IPS-18a (cell line): ENCODE measurements around the gene LYPD5.
"Not testable (repeated sequence)": the region's sequence is repeated elsewhere in the genome, so short reads cannot be mapped to it uniquely, and the experiment has no call there.

ENCODE experiments used
- H3K27ac ChIP-seq: one replicate; pipeline ENCODE4 v1.5.1; 2013; ENCODE audit warnings: low read length
- H3K27me3 ChIP-seq: one replicate; pipeline ENCODE4 v1.6.1; 2013; ENCODE audit warnings: mild to moderate bottlenecking, low read length; ENCODE audit not compliant: control insufficient read depth, insufficient read depth
- H3K36me3 ChIP-seq: one replicate; pipeline ENCODE4 v1.6.1; 2013; ENCODE audit warnings: low read depth, low read length; ENCODE audit not compliant: control insufficient read depth
- H3K4me1 ChIP-seq: one replicate; pipeline ENCODE4 v1.6.1; 2013; ENCODE audit warnings: low read depth, low read length; ENCODE audit not compliant: control insufficient read depth
- H3K4me3 ChIP-seq: one replicate; pipeline ENCODE4 v1.5.1; 2013; ENCODE audit warnings: low read length
- H3K9ac ChIP-seq: one replicate; pipeline ENCODE4 v1.6.1; 2013; ENCODE audit warnings: mild to moderate bottlenecking, low read length, moderate library complexity
- H3K9me3 ChIP-seq: one replicate; pipeline ENCODE4 v1.6.1; 2013; ENCODE audit warnings: low read depth, low read length; ENCODE audit not compliant: control insufficient read depth

LYPD5 gene

GRCh38 chr19:43818500-43818899 lies 16.3 kb upstream of the LYPD5 start:
- Histone ChIP-seq H3K36me3 (no peaks in the 10 kb centered on the region), H3K27me3 (no peaks in the 10 kb centered on the region), H3K4me3 (no peak overlapping the region), H3K27ac (no peak overlapping the region), H3K4me1 (no peaks in the 10 kb centered on the region), H3K9me3 (peaks cover 23% of the 10 kb centered on the region), H3K9ac (no peak overlapping the region)

DNA sequence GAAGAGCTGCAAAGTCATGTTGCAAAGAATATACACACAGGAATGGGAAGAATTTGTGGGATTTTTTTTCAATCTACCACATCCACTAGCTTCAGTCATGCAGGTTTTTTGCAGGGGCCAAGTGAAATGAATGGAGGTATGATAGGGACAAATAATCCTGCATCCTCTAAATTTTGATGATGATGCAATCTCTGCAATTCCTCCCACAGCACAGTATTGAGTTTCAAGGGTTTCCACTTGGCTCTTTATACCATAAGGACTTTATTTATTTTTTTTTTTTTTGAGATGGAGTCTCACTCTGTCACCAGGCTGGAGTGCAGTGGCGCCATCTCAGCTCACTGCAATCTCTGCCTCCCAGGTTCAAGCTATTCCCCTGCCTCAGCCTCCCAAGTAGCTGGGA lies 15.2 kb upstream of the LYPD5 start:
- H3K9ac ChIP-seq, H3K27ac ChIP-seq, H3K4me3 ChIP-seq, H3K4me1 ChIP-seq, H3K36me3 ChIP-seq, H3K27me3 ChIP-seq: not testable (repeated sequence)
- peaks cover 23% of the 10 kb centered on the region for H3K9me3 ChIP-seq

DNA sequence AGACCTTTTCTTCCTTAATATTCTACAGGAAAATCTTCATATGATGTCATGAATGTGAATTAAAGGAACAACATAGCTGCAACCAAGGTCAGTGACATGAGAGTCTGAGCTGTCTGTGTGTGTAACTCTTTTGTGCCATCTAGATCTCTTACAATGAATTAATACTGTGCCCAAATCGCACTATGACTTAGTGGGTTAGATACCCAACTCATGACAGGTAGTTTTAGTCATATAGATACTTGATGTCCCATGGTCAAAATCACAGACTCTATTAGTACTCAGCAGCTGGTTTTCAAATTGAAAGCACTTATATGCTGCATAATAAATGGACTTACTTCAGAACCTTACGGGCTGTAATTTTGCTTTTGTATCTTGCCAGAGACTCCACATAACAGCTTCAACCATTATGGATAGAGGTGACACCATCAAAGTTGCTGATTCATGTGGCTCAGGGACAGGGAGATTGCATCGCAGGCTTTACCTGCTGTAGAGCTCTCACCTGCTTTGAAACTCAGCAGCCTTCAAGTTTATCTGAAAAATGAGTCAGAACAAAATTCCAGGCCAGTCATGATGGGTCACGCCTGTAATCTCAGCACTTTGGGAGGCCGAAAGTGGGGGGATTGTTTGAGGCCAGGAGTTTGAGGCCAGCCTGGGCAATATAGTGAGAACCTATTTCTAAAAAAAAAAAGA lies 12.6 kb upstream of the LYPD5 start:
- Histone ChIP-seq H3K27me3 (no peaks in the 10 kb centered on the region), H3K9me3 (peaks cover 18% of the 10 kb centered on the region), H3K36me3 (no peaks in the 10 kb centered on the region), H3K9ac (no peak overlapping the region), H3K27ac (no peak overlapping the region), H3K4me3 (no peak overlapping the region), H3K4me1 (no peaks in the 10 kb centered on the region)

- Histone ChIP-seq H3K36me3 (no peaks in the 10 kb centered on the region), H3K9ac (no peak overlapping the region), H3K27ac (no peak overlapping the region), H3K4me1 (no peaks in the 10 kb centered on the region), H3K27me3 (no peaks in the 10 kb centered on the region), H3K4me3 (no peak overlapping the region), H3K9me3 (peaks cover 8% of the 10 kb centered on the region)
Measured at GRCh38 chr19:43812688-43813087, 10.4 kb upstream of the LYPD5 start.

DNA sequence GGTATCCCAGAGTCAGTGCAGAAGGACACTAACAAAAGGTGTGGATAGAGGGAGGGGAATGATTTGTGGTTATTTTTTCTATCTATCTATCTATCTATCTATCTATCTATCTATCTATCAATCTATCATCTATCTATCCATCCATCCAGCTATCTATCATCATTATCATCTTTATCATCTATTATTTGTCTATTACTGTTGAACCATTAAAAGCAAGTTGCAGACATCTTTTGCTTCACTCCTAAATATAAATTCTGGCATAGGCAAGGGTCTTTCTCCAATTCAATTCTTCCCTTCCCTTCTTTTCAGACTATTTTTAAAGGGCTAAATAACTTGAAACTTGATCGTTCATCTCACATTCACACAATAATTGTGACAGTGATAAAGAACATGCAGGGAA lies 10.0 kb upstream of the LYPD5 start:
- Histone ChIP-seq H3K4me3 (no peak overlapping the region), H3K9me3 (peaks cover 6% of the 10 kb centered on the region), H3K36me3 (no peaks in the 10 kb centered on the region)

DNA sequence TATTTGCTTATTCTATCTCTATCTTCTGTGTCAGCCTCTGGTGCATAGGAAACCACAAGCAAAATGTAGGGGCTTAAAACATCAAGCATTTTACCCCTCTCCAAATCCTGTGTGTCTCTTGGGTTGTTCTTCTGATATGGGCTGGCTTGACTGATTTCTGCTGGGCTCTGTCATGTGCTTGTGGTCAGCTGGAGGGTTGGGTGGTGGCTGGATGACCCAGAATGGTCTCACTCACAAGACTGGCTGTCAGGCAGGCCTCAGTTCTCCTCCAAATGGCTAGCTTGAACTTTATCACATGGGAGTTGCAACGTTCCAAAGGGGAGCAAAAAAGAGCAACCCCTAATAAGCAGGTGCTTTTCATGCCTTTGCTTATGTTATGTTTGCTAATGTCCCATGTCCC lies 9.6 kb upstream of the LYPD5 start:
- Histone ChIP-seq H3K9ac (no peak overlapping the region), H3K9me3 (peaks cover 2% of the 10 kb centered on the region), H3K27me3 (no peaks in the 10 kb centered on the region), H3K4me1 (no peaks in the 10 kb centered on the region), H3K4me3 (no peak overlapping the region), H3K36me3 (no peaks in the 10 kb centered on the region), H3K27ac (no peak overlapping the region)

More for the DNA sequence above, 10.0 kb upstream of the LYPD5 start:
- no peaks in the 10 kb centered on the region for H3K27me3 ChIP-seq
- H3K9ac ChIP-seq = no peak overlapping the region
- H3K27ac ChIP-seq = no peak overlapping the region
- no peaks in the 10 kb centered on the region for H3K4me1 ChIP-seq

DNA sequence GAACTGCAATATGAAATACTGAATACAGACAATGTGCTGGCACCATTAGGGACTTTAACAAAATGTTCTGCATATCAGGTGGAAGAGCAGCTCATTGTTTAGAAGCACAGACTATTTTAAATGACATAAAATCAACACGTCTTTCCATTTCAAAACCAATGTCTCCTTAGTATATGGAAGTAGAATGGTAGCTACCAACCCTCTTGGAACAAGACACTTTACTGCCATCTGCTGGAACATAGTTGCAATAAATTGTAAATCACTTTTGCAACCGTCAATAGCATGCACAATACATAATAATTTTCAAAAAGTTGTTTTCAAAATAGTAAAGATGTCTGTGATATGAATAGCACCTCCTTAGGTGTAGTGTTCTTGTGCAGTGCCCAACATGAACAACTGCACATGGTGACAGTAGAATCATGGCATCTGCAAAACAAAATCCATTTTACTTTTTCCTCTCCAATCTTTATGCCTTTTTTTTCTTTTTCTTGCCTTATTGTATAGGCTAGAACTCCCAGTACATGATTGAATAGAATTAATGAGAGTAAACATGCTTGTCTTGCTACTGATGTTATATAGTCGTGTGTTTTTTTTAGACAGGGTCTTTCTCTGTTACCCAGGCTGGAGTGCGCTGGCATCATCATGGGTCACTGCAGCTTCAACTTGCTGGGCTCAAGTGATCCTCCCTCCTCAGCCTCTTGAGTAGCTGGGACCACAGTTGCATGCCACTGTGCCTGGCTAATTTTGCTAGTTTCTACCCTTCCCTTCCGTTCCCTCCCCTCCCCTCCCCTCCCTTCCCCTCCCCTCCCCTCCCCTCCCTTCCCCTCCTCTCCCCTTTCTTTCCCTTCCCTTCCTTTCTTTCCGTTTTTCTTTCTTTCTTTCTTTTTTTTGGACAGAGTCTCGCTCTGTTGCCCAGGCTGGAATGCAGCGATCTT lies 7.8 kb upstream of the LYPD5 start:
- H3K36me3 ChIP-seq = no peaks in the 10 kb centered on the region
- no peaks in the 10 kb centered on the region for H3K9me3 ChIP-seq
- no peak overlapping the region for H3K9ac ChIP-seq
- H3K4me3 ChIP-seq = no peak overlapping the region
- H3K27ac ChIP-seq = no peak overlapping the region
- no peaks in the 10 kb centered on the region for H3K27me3 ChIP-seq
- no peaks in the 10 kb centered on the region for H3K4me1 ChIP-seq

DNA sequence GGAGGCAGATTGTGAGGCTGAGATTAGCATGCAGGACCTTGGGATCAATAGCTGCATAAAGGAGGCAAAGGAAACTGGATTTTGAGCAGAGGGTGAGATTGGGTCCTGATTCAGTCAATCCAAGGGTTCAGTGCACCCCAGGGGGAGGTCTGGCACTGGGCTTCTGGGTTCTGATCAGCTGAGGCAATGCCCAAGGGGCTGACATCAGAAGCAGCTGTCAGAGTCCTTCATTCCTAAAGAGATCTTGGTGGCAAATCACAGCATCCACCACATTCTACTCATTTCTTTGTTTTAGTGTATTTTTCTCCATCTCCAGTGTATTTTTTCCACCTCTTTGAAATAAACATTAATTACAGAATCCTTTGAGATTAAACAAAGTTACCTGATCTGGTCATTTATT lies 5.4 kb upstream of the LYPD5 start:
- no peak overlapping the region for H3K4me3 ChIP-seq
- H3K27me3 ChIP-seq = no peaks in the 10 kb centered on the region
- H3K36me3 ChIP-seq = no peaks in the 10 kb centered on the region
- H3K9ac ChIP-seq = no peak overlapping the region
- no peaks in the 10 kb centered on the region for H3K4me1 ChIP-seq
- no peak overlapping the region for H3K27ac ChIP-seq
- H3K9me3 ChIP-seq = no peaks in the 10 kb centered on the region

DNA sequence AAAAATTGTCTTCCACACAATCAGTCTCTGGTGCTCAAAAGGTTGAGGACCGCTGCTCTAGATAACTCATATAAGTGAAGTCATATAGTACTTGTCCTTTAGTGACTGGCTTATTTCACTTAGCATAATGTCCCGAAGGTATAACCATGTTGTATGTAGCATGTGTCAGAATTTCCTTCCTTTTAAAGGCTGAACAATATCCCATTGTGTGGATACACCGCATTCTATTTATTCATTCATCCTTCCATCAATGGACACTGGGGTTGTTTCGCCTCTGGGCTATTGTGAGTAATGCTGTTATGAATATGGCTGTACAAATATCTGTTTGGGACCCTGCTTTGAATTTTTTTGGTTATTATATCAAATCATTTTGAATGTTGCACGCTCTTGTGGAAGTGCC lies 4.6 kb upstream of the LYPD5 start:
- Histone ChIP-seq H3K4me1 (no peaks in the 10 kb centered on the region), H3K4me3 (no peak overlapping the region), H3K27ac (no peak overlapping the region), H3K27me3 (no peaks in the 10 kb centered on the region), H3K9me3 (no peaks in the 10 kb centered on the region), H3K9ac (no peak overlapping the region), H3K36me3 (no peaks in the 10 kb centered on the region)

DNA sequence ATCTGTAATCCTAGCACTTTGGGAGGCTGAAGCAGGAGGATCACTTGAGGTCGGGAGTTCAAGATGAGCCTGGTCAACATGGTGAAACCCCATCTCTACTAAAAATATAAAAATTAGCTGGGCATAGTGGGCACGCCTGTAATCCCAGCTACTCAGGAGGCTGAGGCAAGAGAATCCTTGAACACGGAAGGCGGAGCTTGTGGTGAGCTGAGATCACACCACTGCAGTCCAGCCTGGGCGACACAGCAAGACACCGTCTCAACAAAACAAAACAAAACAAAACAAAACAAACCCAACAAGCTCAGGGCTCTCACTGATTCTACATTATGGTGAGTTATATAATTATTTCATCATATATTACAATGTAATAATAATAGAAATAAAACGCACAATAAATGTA lies 4.2 kb upstream of the LYPD5 start:
- not testable (repeated sequence) for H3K27me3 ChIP-seq, H3K9me3 ChIP-seq, H3K4me1 ChIP-seq, H3K27ac ChIP-seq, H3K4me3 ChIP-seq, H3K36me3 ChIP-seq, H3K9ac ChIP-seq

DNA sequence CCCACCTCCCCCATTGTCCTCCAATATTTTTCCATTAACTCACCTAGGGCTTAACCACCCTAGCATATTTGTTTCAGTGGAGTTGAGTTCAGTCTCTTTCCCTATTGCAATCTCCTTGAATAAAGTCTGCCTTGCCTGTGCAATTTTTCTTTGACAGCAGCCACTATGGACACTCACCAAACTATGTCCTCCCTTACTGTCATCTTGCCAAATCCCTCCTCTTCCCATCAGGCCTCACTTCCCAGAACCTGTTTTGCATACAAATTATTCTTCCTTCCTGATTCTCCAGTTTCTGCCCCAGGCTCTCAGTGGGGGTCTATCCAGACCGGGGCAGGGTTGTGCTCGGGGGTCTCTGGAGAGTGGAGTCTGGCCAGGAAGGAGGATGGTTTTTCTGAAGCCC lies 2.2 kb upstream of the LYPD5 start:
- Histone ChIP-seq H3K36me3 (no peaks in the 10 kb centered on the region), H3K9ac (no peak overlapping the region), H3K4me3 (no peak overlapping the region), H3K27ac (no peak overlapping the region), H3K27me3 (peaks cover 13% of the 10 kb centered on the region), H3K9me3 (no peaks in the 10 kb centered on the region), H3K4me1 (no peaks in the 10 kb centered on the region)
